Measurements from ENCODE around the gene CCNYL1.
"Not testable (repeated sequence)": the region's sequence is repeated elsewhere in the genome, so short reads cannot be mapped to it uniquely, and the experiment has no call there.

The CCNYL1 gene

GRCh38 chr2:207734264-207734635, 22.8 kb downstream of the CCNYL1 start:
- DNase-seq (ENCODE audit: low read depth in 2 of 2, low spot score in 1 of 2), result no peak

DNA sequence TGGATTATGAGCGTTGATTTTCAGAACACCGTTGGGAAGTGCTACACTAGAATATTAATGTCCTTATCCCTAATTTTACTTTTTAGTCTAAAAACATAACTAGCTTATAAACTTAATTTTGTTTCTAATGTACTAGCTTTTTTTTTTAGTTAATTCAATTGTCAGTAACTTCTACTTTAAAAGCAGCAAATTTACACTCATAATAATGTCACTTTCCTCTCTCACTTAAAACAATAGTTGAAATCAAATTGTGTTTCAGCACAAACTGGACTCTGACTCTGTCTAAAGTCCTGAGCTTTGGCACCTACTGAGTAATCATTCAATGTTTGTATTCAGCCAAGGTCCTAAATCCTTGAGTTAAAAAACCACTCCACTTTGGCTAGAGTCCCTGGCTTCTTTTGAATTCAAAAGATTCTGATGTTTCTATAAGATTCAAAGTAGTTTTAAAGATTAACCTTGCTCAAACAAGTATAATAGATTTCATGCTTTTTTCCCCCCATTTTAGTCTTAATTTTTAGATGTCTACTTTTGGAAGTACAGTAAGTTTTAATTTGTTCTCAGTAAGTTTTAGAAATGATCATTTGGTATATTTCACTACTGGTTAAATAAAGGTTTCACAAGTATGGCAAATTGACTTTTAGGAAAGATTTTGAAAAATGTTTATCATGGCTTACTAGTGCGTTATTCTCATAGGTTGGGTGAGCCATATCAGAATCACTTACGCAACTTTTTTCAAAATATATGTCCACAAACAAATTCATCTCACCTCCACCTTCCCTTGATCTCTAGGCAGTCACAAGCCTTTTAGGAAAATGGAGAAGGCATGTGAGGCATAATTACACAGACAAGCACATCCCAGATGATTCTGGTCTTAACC, 23.4 kb downstream of the CCNYL1 start:
- DNase-seq (ENCODE audit: low read depth in 2 of 2, low spot score in 1 of 2), result no peak

DNA sequence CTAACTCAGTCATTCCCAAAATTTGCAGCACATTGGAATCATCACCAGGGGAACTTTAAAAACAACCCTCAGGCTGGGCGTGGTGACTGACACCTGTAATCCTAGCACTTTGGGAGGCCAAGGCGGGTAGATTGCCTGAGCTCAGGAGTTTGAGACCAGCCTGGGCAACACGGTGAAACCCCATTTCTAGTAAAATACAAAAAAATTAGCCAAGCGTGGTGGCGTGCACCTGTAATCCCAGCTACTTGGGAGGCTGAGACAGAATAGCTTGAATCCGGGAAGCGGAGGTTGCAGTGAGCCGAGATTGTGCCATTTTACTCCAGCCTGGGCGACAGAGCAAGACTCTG, 24.0 kb downstream of the CCNYL1 start:
- not testable (repeated sequence) for DNase-seq (ENCODE audit: low read depth in 2 of 2, low spot score in 1 of 2)

DNA sequence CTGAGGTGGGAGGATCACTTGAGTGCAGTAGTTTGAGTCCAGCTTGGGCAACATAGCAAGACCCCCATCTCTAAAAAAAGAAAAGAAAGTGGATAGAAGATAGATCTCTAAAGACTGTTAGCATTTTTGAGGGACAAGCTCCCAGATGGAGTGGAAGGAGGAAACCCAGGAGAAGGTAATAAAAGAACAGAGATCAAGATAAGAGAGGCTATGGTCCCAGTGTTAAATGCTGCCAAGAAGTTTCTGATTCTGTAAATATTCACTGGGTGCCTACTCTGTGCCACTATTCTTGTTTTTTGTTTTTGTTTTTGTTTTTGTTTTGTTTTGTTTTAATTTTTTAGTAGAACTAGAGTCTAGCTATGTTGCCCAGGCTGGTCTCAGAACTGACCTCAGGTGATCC, 32.1 kb downstream of the CCNYL1 start:
- DNase-seq (ENCODE audit: low read depth in 2 of 2, low spot score in 1 of 2), result no peak

DNA sequence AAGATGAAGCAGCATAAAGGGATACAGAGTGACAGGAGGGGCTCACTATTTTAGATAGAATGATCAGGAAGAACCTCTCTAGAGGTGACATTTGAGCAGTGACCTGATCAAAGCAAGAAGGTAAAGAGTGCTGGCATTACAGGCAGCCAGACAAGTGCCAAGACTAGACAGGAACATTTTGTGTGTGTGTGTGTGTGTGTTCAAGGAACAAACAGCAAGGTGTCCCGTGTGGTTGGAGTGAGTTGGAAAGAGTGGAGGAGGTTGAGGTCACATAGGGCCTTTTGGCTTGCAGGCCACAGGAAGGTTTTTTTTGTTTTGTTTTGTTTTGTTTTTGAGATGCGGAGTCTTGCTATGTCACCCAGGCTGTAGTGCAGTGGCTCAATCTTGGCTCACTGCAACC, 32.6 kb downstream of the CCNYL1 start:
- DNase-seq (ENCODE audit: low read depth in 2 of 2, low spot score in 1 of 2), result no peak

GRCh38 chr2:207744451-207744850, 33.0 kb downstream of the CCNYL1 start:
- DNase-seq (ENCODE audit: low read depth in 2 of 2, low spot score in 1 of 2), result no peak

DNA sequence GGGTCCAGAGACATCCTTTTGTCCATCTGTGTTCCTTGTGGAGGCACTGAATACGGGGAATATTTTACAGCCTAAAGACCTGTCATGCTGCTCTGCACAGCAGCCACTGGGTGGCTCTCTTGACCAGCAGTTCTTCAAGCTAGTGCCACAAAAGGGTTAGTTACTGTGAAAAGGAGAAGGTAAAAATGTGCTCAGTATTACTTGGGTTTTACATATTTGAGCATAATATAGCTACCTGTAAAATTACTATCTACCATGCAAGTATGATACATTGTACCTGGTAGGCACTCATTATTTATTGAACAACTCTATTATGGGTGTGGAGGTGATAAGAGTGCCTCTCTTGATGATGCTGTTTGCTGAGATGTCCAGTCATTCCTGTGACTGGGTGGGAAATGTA, 34.7 kb downstream of the CCNYL1 start:
- DNase-seq (ENCODE audit: low read depth in 2 of 2, low spot score in 1 of 2), result no peak

- DNase-seq (ENCODE audit: low read depth in 2 of 2, low spot score in 1 of 2), result no peak
Measured at GRCh38 chr2:207747653-207748560, 36.5 kb downstream of the CCNYL1 start.

GRCh38 chr2:207748993-207749392, 37.6 kb downstream of the CCNYL1 start:
- DNase-seq (ENCODE audit: low read depth in 2 of 2, low spot score in 1 of 2), result no peak

GRCh38 chr2:207749873-207750272, 38.4 kb downstream of the CCNYL1 start:
- DNase-seq (ENCODE audit: low read depth in 2 of 2, low spot score in 1 of 2), result no peak

GRCh38 chr2:207750345-207750744, 38.9 kb downstream of the CCNYL1 start:
- DNase-seq (ENCODE audit: low read depth in 2 of 2, low spot score in 1 of 2), result no peak

GRCh38 chr2:207750876-207751275, 39.4 kb downstream of the CCNYL1 start:
- no peak for DNase-seq (ENCODE audit: low read depth in 2 of 2, low spot score in 1 of 2)

DNA sequence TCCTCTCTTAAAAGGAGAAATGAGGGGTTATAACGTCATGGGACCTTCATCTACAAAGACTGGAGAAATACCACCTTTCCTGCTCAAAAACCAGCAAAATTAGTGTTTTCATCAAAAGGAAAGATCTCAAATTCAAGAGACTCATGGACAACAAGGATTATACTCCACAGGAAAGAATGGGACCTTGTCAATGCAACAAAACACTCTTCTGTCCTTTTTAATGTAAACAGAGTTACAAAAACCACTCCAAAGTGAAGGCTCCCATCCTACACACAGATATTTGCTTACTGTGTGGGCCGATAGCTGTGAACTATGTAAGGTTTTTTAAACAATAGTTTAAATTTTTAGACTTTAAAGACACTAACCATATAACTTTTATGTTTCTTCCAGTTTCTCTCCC, 42.2 kb downstream of the CCNYL1 start:
- DNase-seq (ENCODE audit: low read depth in 2 of 2, low spot score in 1 of 2), result not testable (repeated sequence)

DNA sequence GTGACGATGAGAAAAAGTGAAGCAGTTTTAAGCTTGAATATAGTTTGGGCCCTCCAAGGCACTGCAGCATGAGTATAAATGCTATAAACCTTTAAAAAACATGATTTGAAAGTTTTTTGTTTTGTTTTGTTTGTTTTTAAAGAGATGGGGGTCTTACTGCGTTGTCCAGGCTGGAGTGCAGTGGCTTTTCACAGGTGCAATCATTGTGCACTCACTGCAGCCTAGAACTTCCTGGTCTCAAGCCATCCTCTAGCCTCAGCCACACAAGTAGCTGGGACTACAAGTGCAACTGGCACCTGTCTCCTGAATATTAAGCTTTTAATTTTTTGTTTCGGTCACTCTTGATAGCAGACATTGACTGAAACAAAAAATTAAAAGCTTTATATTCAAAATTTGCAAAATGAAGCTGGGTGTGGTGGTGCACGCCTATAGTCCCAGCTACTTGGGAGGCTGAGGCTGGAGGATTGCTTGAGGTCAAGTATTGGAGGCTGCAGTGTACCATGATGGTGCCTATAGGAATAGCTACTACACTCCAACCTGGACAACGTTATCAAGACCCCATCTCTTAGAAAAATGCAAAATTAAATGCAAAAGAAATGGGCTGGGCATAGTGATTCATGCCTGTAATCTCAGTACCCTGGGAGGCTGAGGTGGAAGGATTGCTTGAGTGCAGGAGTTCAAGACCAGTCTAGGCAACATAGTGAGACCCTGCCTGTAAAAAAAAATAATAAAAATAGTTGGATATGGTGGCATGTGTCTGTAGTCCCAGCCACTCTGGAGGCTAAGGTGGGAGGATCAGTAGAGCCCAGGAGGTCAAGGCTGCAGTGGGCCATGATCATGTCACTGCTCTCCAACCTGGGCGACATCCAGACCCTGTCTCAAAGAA, 43.3 kb downstream of the CCNYL1 start:
- no peak for DNase-seq (ENCODE audit: low read depth in 2 of 2, low spot score in 1 of 2)

GRCh38 chr2:207758025-207758424, 46.6 kb downstream of the CCNYL1 start:
- DNase-seq (ENCODE audit: low read depth in 2 of 2, low spot score in 1 of 2), result no peak

DNA sequence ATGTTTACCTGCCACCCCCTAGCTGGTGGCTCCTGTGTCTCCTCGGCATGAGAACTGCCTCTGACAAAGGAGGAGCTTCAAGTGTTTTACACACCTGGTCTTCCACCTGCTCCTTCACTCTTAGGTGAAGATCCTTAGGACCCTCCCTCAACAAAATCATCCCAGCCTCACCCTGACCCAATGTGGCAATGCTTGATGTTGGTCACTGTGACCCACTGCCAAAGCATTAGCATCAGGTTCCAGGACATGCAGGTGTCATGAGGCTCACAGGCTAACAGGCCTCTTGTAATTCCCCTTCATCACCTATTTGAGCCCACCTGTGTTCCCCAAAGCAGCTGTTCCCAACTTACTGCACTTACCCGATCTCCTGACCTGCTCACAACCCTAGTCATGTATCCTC, 48.5 kb downstream of the CCNYL1 start:
- no peak for DNase-seq (ENCODE audit: low read depth in 2 of 2, low spot score in 1 of 2)

DNA sequence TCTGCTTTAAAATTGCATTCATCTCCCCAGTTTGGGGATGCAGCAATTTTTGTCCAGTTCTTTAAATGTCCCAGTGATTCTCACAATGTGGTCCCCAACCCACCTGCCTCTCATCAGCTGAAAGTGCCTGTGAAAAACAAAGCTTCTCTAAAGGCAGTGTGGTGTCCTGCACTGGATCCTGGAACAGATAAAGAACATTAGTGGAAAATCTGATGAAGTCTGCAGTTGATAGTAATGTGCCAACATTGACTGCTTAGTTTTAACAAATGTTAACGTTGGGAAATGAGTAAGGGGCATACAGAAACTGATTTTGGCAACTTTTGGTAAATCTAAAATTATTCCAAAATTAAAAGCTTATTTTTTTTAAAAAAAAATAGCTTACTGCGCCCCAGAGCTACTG, 49.0 kb downstream of the CCNYL1 start:
- no peak for DNase-seq (ENCODE audit: low read depth in 2 of 2, low spot score in 1 of 2)

DNA sequence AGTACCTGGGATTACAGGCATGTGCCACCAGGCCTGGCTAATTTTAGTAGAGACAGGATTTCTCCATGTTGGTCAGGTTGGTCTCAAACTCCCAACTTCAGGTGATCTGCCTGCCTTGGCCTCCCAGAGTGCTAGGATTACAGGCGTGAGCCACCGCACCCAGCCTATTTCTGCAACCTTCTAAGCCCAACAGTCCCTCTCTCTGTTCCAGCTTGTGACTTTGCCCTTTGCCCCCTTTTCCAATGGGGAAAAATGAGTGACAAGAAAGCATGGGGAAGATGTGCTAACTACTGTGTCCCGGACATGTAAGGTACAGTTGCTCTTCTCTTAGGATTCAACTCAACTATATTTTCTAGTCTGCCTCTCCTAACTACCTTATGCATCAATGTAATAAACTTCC, 50.0 kb downstream of the CCNYL1 start:
- DNase-seq (ENCODE audit: low read depth in 2 of 2, low spot score in 1 of 2), result not testable (repeated sequence)

GRCh38 chr2:207762146-207762545, 50.7 kb downstream of the CCNYL1 start:
- no peak for DNase-seq (ENCODE audit: low read depth in 2 of 2, low spot score in 1 of 2)

GRCh38 chr2:207763303-207763917, 52.0 kb downstream of the CCNYL1 start:
- DNase-seq (ENCODE audit: low read depth in 2 of 2, low spot score in 1 of 2), result no peak

GRCh38 chr2:207764096-207764630, 52.7 kb downstream of the CCNYL1 start:
- DNase-seq (ENCODE audit: low read depth in 2 of 2, low spot score in 1 of 2), result no peak

All from stimulated activated CD8-positive, alpha-beta memory T cell treated with anti-CD3 and anti-CD28 coated beads, Interleukin-4, amount 100 ng/mL, for 4 hours (primary cell).